K562 (cell line): ENCODE data around the gene RPL39L. TPM values are rescaled to one million over a fixed set of nuclear protein-coding genes. Genes with fewer than 3 reads are reported as not detected.

Source experiments
- ARHGAP35 ChIP-seq: fragments of 450-650 bp; IDR thresholded peaks from 2 replicates; pipeline ENCODE4 v1.6.1; 2018; ENCODE audit not compliant: partially characterized antibody
- BRD9 ChIP-seq: fragments of 450-650 bp; IDR thresholded peaks from 2 replicates; pipeline ENCODE4 v1.6.1; 2018; ENCODE audit warnings: low read depth; ENCODE audit not compliant: partially characterized antibody
- CBX3 ChIP-seq, 2 experiments: IDR thresholded peaks; 1 replicate in 1 of 2; 2 replicates in 1 of 2; pipeline ENCODE4 v1.6.1; 2012; ENCODE audit warnings: inconsistent platforms in 2 of 2, low read length in 2 of 2, borderline replicate concordance in 1 of 2, control low read depth in 1 of 2
- CHCHD3 ChIP-seq: fragments of 250-450 bp; sonication (Bioruptor Pico); IDR thresholded peaks from 2 replicates; pipeline ENCODE4 v2.1.2; 2022; ENCODE audit warnings: mild to moderate bottlenecking
- GABPB1 ChIP-seq: sonication (generic); formaldehyde crosslinking; IDR thresholded peaks from 2 replicates; pipeline ENCODE4 v1.8.0; 2022; ENCODE audit warnings: mild to moderate bottlenecking, missing genetic modification reagents
- GATAD2A ChIP-seq: fragments of 450-650 bp; IDR thresholded peaks from 2 replicates; pipeline ENCODE4 v1.6.1; 2017
- HSF4 ChIP-seq: fragments of 250-450 bp; sonication (Bioruptor Pico); IDR thresholded peaks from 2 replicates; pipeline ENCODE4 v2.1.2; 2022; ENCODE audit warnings: mild to moderate bottlenecking, moderate library complexity, borderline replicate concordance
- L3MBTL2 ChIP-seq: fragments of 450-650 bp; IDR thresholded peaks from 2 replicates; pipeline ENCODE4 v1.6.1; 2016; ENCODE audit warnings: mild to moderate bottlenecking, moderate library complexity
- MYC ChIP-seq, 2 experiments: fragments of 250-450 bp in 1 of 2; sonication (Bioruptor Pico) in 1 of 2; IDR thresholded peaks; 2 replicates each; pipeline versions ENCODE4 v1.5.1 to v1.6.1; 2012 to 2021; ENCODE audit warnings: low read depth in 2 of 2, borderline replicate concordance in 1 of 2, improper control_type of control experiment in 1 of 2, low read length in 1 of 2, mild to moderate bottlenecking in 1 of 2, moderate library complexity in 1 of 2
- NCOA6 ChIP-seq: fragments of 450-650 bp; IDR thresholded peaks from 2 replicates; pipeline ENCODE4 v1.6.1; 2017; ENCODE audit warnings: mild to moderate bottlenecking
- NUFIP1 ChIP-seq: fragments of 450-650 bp; IDR thresholded peaks from 2 replicates; pipeline ENCODE4 v1.6.1; 2018; ENCODE audit not compliant: partially characterized antibody
- PTBP1 ChIP-seq: fragments of 200-400 bp; formaldehyde crosslinking; IDR thresholded peaks from 2 replicates; pipeline ENCODE4 v1.6.1; 2017; ENCODE audit warnings: low read depth, low read length
- SMAD4 ChIP-seq: fragments of 250-450 bp; sonication (Bioruptor Pico); conservative IDR thresholded peaks from 2 replicates; pipeline ENCODE4 v1.8.0; 2021; ENCODE audit warnings: inconsistent platforms, mild to moderate bottlenecking, moderate library complexity
- SMARCE1 ChIP-seq: fragments of 450-650 bp; IDR thresholded peaks from 2 replicates; pipeline ENCODE4 v1.7.1; 2016; ENCODE audit warnings: mild to moderate bottlenecking
- SP1 ChIP-seq: sonication (generic); formaldehyde crosslinking; IDR thresholded peaks from 2 replicates; pipeline ENCODE4 v1.8.1; 2022; ENCODE audit warnings: mild to moderate bottlenecking, missing genetic modification reagents
- TEAD4 ChIP-seq, 2 experiments: sonication (generic) in 1 of 2; formaldehyde crosslinking in 1 of 2; IDR thresholded peaks; 2 replicates each; pipeline versions ENCODE4 v1.6.1 to v1.8.0; 2012 to 2022; ENCODE audit warnings: borderline replicate concordance in 1 of 2, inconsistent platforms in 1 of 2, low read length in 1 of 2, mild to moderate bottlenecking in 1 of 2, missing genetic modification reagents in 1 of 2
- TOE1 ChIP-seq, 2 experiments: fragments of 450-650 bp in 1 of 2; sonication (generic) in 1 of 2; formaldehyde crosslinking in 1 of 2; IDR thresholded peaks; 2 replicates each; pipeline versions ENCODE4 v1.7.1 to v1.8.0; 2016 to 2022; ENCODE audit warnings: borderline replicate concordance in 2 of 2, mild to moderate bottlenecking in 2 of 2, antibody characterized with exemption in 1 of 2, inconsistent platforms in 1 of 2, low read depth in 1 of 2, missing genetic modification reagents in 1 of 2, moderate library complexity in 1 of 2
- polyA plus RNA-seq, 8 experiments: library from polyadenylated mRNA; depleted of rRNA in 4 of 8; stranded (reverse) in 5 of 8; unstranded in 3 of 8; fragments of >200 nt; fragmentation: Nextera tagmentation in 2 of 8; fragmentation: Illumina TruSeq in 1 of 8; extraction: Ambion mirVana in 2 of 8; extraction: Trizol in 1 of 8; gene quantifications; 2 replicates each; pipeline versions ENCODE4 v1.2.1 to v1.2.3, GENCODE V29; 2011 to 2014; ENCODE audit warnings: inconsistent platforms in 1 of 8, missing spikeins in 1 of 8
- total RNA-seq, 7 experiments: library from RNA; depleted of rRNA in 6 of 7; stranded (reverse); fragments of >200 nt in 6 of 7; fragmentation: Illumina TruSeq in 2 of 7; extraction: Trizol in 2 of 7; gene quantifications; 2 replicates each; pipeline versions ENCODE4 v1.2.1 to v1.2.3, GENCODE V29; 2011 to 2021; ENCODE audit warnings: low replicate concordance in 1 of 7
- TF ChIP-seq, protein P1 (sequence below): fragments of 250-450 bp; sonication (Bioruptor Pico); IDR thresholded peaks from 2 replicates; pipeline ENCODE4 v1.4.0; 2020
- TF ChIP-seq, protein P2 (sequence below), 2 experiments: fragments of 450-650 bp; IDR thresholded peaks; 2 replicates each; pipeline ENCODE4 v1.6.1; 2016
- TF ChIP-seq, protein P3 (sequence below): sonication (generic); formaldehyde crosslinking; IDR thresholded peaks from 2 replicates; pipeline ENCODE4 v1.8.0; 2022; ENCODE audit warnings: mild to moderate bottlenecking, missing genetic modification reagents

Gene RPL39L
- total and polyA plus RNA-seq, 9 of the 15 experiments (the other 6 are each of a cell fraction or from before 2014, with no cell fraction given): 15.0 to 122 (median 45.5) TPM

DNA sequence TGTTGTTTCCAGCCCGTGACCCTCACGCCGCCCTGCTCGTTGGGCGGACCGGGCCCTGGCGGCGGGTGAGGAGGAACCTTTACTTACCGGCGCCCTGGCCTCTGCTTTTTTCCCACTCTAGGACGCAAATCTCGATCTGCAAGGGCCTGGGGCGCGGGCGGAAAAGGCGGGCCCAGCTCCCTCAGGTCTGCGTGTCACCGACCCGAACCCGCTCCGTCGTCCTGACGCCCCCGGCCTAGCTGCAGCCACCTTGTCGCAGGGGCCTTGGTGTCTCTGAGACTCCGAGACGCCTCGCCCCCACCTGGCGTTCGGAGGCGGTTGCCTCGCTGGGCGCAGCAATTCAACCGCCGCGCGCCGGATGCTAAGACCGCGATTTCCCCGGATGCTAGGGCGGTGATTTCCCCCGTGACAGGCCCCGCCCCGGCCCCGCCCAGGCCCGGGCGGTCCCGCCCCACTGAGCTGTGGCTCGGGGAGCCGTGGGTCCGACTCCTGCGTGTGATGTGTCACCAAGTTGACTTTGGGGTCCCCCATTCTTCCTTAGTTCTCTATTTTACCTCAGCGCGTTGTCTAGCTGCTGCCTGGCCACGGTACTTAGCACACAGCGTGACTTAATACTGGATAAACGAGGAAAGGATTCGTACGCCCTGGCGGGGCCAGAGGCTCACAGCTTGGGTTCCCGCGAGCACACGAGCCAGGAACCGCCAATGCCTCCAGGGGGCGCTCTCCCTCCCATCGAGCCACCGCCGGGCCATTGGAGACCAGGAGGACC, at the start of gene RPL39L (continued):
- TF ChIP-seq MYC (IDR thresholded peaks at IDR 0.05; ENCODE audit: low read depth, low read length): peak; percentile 47; the same call in 1 of the 2 replicates
- no peak; the same call in 1 of the 2 replicates for TF ChIP-seq MYC (CRISPR knock-in tag; IDR thresholded peaks at IDR 0.05; ENCODE audit: borderline replicate concordance, low read depth)
- TF ChIP-seq CHCHD3 (CRISPR knock-in tag): no peak
- peak; percentile 98 for TF ChIP-seq L3MBTL2
- peak; percentile 81 for TF ChIP-seq GABPB1
- TF ChIP-seq, protein P1, sequence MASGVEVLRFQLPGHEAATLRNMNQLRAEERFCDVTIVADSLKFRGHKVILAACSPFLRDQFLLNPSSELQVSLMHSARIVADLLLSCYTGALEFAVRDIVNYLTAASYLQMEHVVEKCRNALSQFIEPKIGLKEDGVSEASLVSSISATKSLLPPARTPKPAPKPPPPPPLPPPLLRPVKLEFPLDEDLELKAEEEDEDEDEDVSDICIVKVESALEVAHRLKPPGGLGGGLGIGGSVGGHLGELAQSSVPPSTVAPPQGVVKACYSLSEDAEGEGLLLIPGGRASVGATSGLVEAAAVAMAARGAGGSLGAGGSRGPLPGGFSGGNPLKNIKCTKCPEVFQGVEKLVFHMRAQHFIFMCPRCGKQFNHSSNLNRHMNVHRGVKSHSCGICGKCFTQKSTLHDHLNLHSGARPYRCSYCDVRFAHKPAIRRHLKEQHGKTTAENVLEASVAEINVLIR (CRISPR knock-in tag): peak; percentile 30; the same call in 1 of the 2 replicates
- no peak for TF ChIP-seq ARHGAP35
- peak; percentile 82 for TF ChIP-seq SP1 (CRISPR knock-in tag)
- TF ChIP-seq HSF4 (CRISPR knock-in tag): no peak
- TF ChIP-seq TOE1 (IDR thresholded peaks at IDR 0.05; ENCODE audit: borderline replicate concordance): peak; percentile 50; the same call in 1 of the 2 replicates
- TF ChIP-seq TOE1 (CRISPR knock-in tag; IDR thresholded peaks at IDR 0.05; ENCODE audit: borderline replicate concordance, low read depth): no peak
- TF ChIP-seq, protein P2, sequence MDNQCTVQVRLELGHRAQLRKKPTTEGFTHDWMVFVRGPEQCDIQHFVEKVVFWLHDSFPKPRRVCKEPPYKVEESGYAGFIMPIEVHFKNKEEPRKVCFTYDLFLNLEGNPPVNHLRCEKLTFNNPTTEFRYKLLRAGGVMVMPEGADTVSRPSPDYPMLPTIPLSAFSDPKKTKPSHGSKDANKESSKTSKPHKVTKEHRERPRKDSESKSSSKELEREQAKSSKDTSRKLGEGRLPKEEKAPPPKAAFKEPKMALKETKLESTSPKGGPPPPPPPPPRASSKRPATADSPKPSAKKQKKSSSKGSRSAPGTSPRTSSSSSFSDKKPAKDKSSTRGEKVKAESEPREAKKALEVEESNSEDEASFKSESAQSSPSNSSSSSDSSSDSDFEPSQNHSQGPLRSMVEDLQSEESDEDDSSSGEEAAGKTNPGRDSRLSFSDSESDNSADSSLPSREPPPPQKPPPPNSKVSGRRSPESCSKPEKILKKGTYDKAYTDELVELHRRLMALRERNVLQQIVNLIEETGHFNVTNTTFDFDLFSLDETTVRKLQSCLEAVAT (IDR thresholded peaks at IDR 0.05): peak in 1 of 2 experiments; percentile 39; a peak in 1 of 4 replicates
- TF ChIP-seq NCOA6: no peak
- no peak for TF ChIP-seq BRD9
- TF ChIP-seq TEAD4 (IDR thresholded peaks at IDR 0.05; ENCODE audit: low read length): peak; percentile 16; the same call in 1 of the 2 replicates
- no peak for TF ChIP-seq TEAD4 (CRISPR knock-in tag; IDR thresholded peaks at IDR 0.05; ENCODE audit: borderline replicate concordance)
- TF ChIP-seq SMAD4 (CRISPR knock-in tag): peak; percentile 85
- TF ChIP-seq PTBP1: 0 out of 2 replicates have a peak, but pooled peaks have one; percentile 46
- TF ChIP-seq CBX3 (IDR thresholded peaks at IDR 0.05; ENCODE audit: borderline replicate concordance in 1 of 2, low read length in 2 of 2): peak in 1 of 2 experiments; percentile 27; a peak in 1 of 3 replicates
- TF ChIP-seq SMARCE1: no peak; the same call in none of the 2 replicates
- TF ChIP-seq, protein P3, sequence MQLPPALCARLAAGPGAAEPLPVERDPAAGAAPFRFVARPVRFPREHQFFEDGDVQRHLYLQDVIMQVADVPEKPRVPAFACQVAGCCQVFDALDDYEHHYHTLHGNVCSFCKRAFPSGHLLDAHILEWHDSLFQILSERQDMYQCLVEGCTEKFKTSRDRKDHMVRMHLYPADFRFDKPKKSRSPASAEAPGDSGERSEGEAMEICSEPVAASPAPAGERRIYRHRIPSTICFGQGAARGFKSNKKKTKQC: peak; percentile 71
- TF ChIP-seq NUFIP1: no peak
- TF ChIP-seq GATAD2A: no peak
